ENCODE results near the gene SHTN1. TPM values are rescaled to one million over a fixed set of nuclear protein-coding genes. Genes with fewer than 3 reads are reported as not detected.

The SHTN1 gene
- total RNA-seq, 2 donors from 2014 or later: 3.2 to 4.8 TPM

- no peaks in the 10 kb centered on the region for H3K9me3 ChIP-seq
- peaks cover 0 to 7% of the 10 kb centered on the region in 2 donors for H3K4me1 ChIP-seq
- TF ChIP-seq CTCF (IDR thresholded peaks at IDR 0.05): no peak
- H3K4me3 ChIP-seq: no peak overlapping the region
- H3K36me3 ChIP-seq: no peaks in the 10 kb centered on the region
- no peak for DNase-seq (ENCODE audit: low spot score)
- no peak overlapping the region for H3K27ac ChIP-seq
- no peaks in the 10 kb centered on the region for H3K27me3 ChIP-seq
Measured at GRCh38 chr10:117007080-117007479, 2.1 kb upstream of the SHTN1 start.

GRCh38 chr10:117005527-117006055, 604 bp upstream of the SHTN1 start:
- Histone ChIP-seq H3K9me3 (no peaks in the 10 kb centered on the region), H3K27me3 (no peaks in the 10 kb centered on the region), H3K27ac (peak overlapping the region; percentile 82 to 83), H3K4me1 (peaks cover 0 to 7% of the 10 kb centered on the region in 2 donors), H3K36me3 (no peaks in the 10 kb centered on the region), H3K4me3 (peak overlapping the region; percentile 69 to 80)
- DNase-seq (ENCODE audit: low spot score): no peak
- no peak for TF ChIP-seq CTCF (IDR thresholded peaks at IDR 0.05)

- peaks cover 0 to 7% of the 10 kb centered on the region in 2 donors for H3K4me1 ChIP-seq
- H3K27me3 ChIP-seq: no peaks in the 10 kb centered on the region
- TF ChIP-seq CTCF (IDR thresholded peaks at IDR 0.05): no peak
- no peaks in the 10 kb centered on the region for H3K9me3 ChIP-seq
- H3K4me3 ChIP-seq: peak overlapping the region; percentile 69 to 80
- peak overlapping the region; percentile 82 to 83 for H3K27ac ChIP-seq
- DNase-seq (ENCODE audit: low spot score): peak; percentile 61
- no peaks in the 10 kb centered on the region for H3K36me3 ChIP-seq
Measured at GRCh38 chr10:117004227-117005025, 561 bp downstream of the SHTN1 start.

- no peak overlapping the region for H3K4me3 ChIP-seq
- no peak overlapping the region for H3K27ac ChIP-seq
- DNase-seq (ENCODE audit: low spot score): no peak
- peaks cover 0 to 7% of the 10 kb centered on the region in 2 donors for H3K4me1 ChIP-seq
- no peaks in the 10 kb centered on the region for H3K27me3 ChIP-seq
- TF ChIP-seq CTCF (IDR thresholded peaks at IDR 0.05): no peak
- H3K9me3 ChIP-seq: no peaks in the 10 kb centered on the region
- H3K36me3 ChIP-seq: no peaks in the 10 kb centered on the region
Measured at GRCh38 chr10:117003336-117003735, 1.7 kb downstream of the SHTN1 start.

GRCh38 chr10:117002206-117002605, 2.8 kb downstream of the SHTN1 start:
- Histone ChIP-seq H3K27me3 (no peaks in the 10 kb centered on the region), H3K36me3 (no peaks in the 10 kb centered on the region), H3K4me1 (peaks cover 0 to 7% of the 10 kb centered on the region in 2 donors), H3K27ac (no peak overlapping the region), H3K4me3 (no peak overlapping the region), H3K9me3 (no peaks in the 10 kb centered on the region)
- no peak for DNase-seq (ENCODE audit: low spot score)
- TF ChIP-seq CTCF (IDR thresholded peaks at IDR 0.05): no peak

All from right atrium auricular region (tissue), 2 donors.